ENCODE data around the gene NTF4. TPM values are rescaled to one million over a fixed set of nuclear protein-coding genes. Genes with fewer than 3 reads are reported as not detected.

Gene NTF4
- total and polyA plus RNA-seq, 2 of the 13 experiments (the other 11 are each of a cell fraction or from before 2014, with no cell fraction given): not detected

DNA sequence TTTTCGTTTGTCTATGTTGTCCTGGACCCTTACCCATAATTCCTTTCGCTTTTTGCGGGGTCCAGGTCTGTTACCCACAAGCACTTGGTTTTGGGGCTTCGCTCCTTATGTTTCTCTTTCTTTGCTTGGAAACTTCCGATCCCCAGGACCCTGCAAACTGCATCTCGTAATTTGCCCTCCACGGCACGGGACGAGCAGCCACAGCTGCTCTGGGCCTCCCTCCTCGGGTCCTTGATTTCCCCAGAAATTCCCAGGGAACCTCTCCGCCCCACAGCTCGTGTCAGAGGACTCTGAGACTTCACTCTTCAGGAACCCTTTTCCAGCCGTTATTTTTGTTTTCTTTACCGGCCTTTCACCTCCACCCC lies 21.2 kb upstream of the NTF4 start:
- no peak overlapping the region for H2AFZ ChIP-seq (ENCODE audit: low read length)

More for the DNA sequence above, 21.2 kb upstream of the NTF4 start:
- TF ChIP-seq HMG20B (CRISPR knock-in tag; conservative IDR thresholded peaks at IDR 0.05) (no peak), REL (CRISPR knock-in tag; conservative IDR thresholded peaks at IDR 0.05) (0 out of 2 replicates have a peak, but pooled peaks have one; percentile 35), KDM2A (CRISPR knock-in tag; IDR thresholded peaks at IDR 0.05; ENCODE audit: borderline replicate concordance, low read depth) (no peak), MTA3 (CRISPR knock-in tag; IDR thresholded peaks at IDR 0.05) (no peak), LCORL (IDR thresholded peaks at IDR 0.05) (no peak), LCORL (CRISPR knock-in tag; IDR thresholded peaks at IDR 0.05) (0 out of 2 replicates have a peak, but pooled peaks have one; percentile 7), SIN3A (IDR thresholded peaks at IDR 0.05; ENCODE audit: borderline replicate concordance, low read depth, low read length) (0 out of 2 replicates have a peak, but pooled peaks have one; percentile 8), ZNF646 (CRISPR knock-in tag; IDR thresholded peaks at IDR 0.05) (no peak), HIVEP1 (CRISPR knock-in tag; IDR thresholded peaks at IDR 0.05) (no peak), EP300 (IDR thresholded peaks at IDR 0.05; ENCODE audit: low read depth in 2 of 2, low read length in 2 of 2) (no peak), EP300 (CRISPR knock-in tag; IDR thresholded peaks at IDR 0.05; ENCODE audit: borderline replicate concordance) (0 out of 2 replicates have a peak, but pooled peaks have one; percentile 3)
- TF ChIP-seq, protein P1, sequence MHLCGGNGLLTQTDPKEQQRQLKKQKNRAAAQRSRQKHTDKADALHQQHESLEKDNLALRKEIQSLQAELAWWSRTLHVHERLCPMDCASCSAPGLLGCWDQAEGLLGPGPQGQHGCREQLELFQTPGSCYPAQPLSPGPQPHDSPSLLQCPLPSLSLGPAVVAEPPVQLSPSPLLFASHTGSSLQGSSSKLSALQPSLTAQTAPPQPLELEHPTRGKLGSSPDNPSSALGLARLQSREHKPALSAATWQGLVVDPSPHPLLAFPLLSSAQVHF (CRISPR knock-in tag; IDR thresholded peaks at IDR 0.05): 0 out of 2 replicates have a peak, but pooled peaks have one; percentile 5
- Histone ChIP-seq H3K4me2 (ENCODE audit: low read depth, low read length) (peak overlapping the region; percentile 99), H4K20me1 (ENCODE audit: insufficient read depth, low read length) (peaks cover 38% of the 10 kb centered on the region), H3K4me3 (replicated peaks in 1 of 3; ENCODE audit: insufficient read depth in 1 of 3, low read depth in 2 of 3, low read length in 3 of 3) (peak overlapping the region; percentile 91 to 97 (median 93)), H3K27ac (ENCODE audit: extremely low read length, insufficient read depth, low read length) (peak overlapping the region; percentile 94), H3K9ac (ENCODE audit: insufficient read depth, low read depth, low read length) (peak overlapping the region; percentile 99), H3K4me1 (ENCODE audit: insufficient read depth, low read length) (peaks cover 45% of the 10 kb centered on the region), H3K79me2 (ENCODE audit: insufficient read depth, low read length) (peaks cover 47% of the 10 kb centered on the region), H3K27me3 (ENCODE audit: control insufficient read depth in 1 of 2, insufficient read depth in 2 of 2, low read length in 2 of 2) (no peaks in the 10 kb centered on the region; a peak in 1 of 5 replicates), H3K9me3 (ENCODE audit: low read length) (no peaks in the 10 kb centered on the region; the same call in 1 of the 2 replicates), H3K36me3 (replicated peaks in 1 of 2; ENCODE audit: control insufficient read depth in 1 of 2, insufficient read depth in 2 of 2, low read length in 2 of 2) (peaks cover 18 to 27% of the 10 kb centered on the region in 2 experiments)
- under 1% methylated on average over 14 of the region's 14 CpGs for WGBS (ENCODE audit: low lambda C conversion rate)
- intact Hi-C loops (cut with micrococcal nuclease; ENCODE audit: unreplicated experiment): no loop called here
- CTCF ChIA-PET (ENCODE audit: low intra/inter-chr PET ratio, low total read pairs): no interaction called here
- in situ Hi-C loops (cut with HindIII; ENCODE audit: extremely low pct_ligation_motif_present, low pct_unique_long_range_greater_than_20kb): no loop called here
- FAIRE-seq (no peak), DNase-seq (ENCODE audit: low spot score) (no peak), ATAC-seq (no peak; the same call in 2 of the 3 replicates)
- BruUV-seq (replicated peaks): no TSS peak
- POLR2A ChIA-PET: interaction anchor here (1.1 kb wide), 1 partner anchor 28 kb away, joined by 4 read pairs; no protein-coding TSS in a partner anchor

Data from HepG2 (cell line).